ENCODE data around the gene DPY19L3.

DPY19L3 gene

GRCh38 chr19:32526895-32527294, 121.3 kb downstream of the DPY19L3 start:
- DNase-seq, result no peak

GRCh38 chr19:32530773-32531172, 125.2 kb downstream of the DPY19L3 start:
- no peak for DNase-seq

GRCh38 chr19:32532233-32532632, 126.7 kb downstream of the DPY19L3 start:
- DNase-seq, result no peak
